HG02970 (cell line): ENCODE measurements around the gene UNKL.

Source experiments
- ATAC-seq: cut with Tn5 transposase; IDR thresholded peaks from one replicate; pipeline ENCODE4 v1.9.1; 2021; ENCODE audit warnings: mild to moderate bottlenecking, moderate library complexity, moderate number of reproducible peaks; ENCODE audit not compliant: unreplicated experiment, low FRiP score

Gene UNKL

GRCh38 chr16:1414532-1415260 lies at the start of gene UNKL:
UNKL (minus strand) TSS chr16:1414704; CDS start chr16:1414691, 13 bp downstream.
- peak; percentile 49 for ATAC-seq

- ATAC-seq, result no peak
These were observed 46.6 kb upstream of the UNKL start for GRCh38 chr16:1461146-1461545.

DNA sequence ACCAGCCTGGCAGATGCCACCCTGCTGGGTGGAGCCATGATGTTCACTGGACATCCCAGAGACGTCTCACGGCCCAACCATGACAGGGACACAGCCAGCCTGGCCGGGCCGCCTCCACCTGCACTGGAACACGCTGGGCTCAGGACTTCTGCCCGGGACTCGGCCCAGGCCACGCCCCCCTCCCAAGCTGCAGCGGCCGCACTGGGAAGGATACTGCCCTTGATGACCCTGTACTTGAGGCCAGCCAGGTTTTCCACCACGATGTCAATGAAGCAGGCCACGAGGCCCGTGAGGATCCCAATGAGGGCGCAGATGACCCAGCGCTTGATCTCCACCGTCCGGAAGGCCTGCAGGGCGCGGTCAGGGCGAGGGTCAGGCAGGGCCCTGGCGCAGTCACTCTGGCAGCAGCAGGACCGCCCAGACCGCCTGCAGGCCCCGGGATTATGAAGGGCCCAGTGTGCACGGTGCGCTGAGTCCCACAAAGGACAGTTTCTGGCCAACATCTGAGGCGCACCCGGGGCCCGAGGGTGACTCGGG lies 46.2 kb upstream of the UNKL start:
- no peak for ATAC-seq

GRCh38 chr16:1459967-1460366 lies 45.5 kb upstream of the UNKL start:
- ATAC-seq, result no peak

DNA sequence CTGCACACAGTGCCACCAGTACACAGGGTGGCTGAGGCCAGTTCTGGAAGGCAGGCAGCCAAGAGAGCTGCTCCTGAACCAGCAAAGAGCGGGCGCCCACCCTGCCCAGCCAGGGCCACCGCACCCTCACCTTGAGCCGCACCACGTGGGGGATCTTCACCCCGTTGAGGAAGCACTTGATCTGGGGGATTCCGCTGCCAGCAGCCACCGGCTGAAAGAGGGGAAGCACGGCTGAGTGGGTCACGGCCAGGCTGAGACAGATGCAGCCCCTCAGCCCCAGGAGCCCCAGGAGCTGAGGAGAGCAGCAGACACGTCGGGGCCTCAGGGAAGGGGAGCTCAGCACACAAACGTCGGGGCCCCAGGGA lies 44.5 kb upstream of the UNKL start:
- ATAC-seq, result no peak

GRCh38 chr16:1458336-1458976 lies 44.0 kb upstream of the UNKL start:
- no peak for ATAC-seq

- no peak for ATAC-seq
These were observed 43.2 kb upstream of the UNKL start for GRCh38 chr16:1457489-1458245.

DNA sequence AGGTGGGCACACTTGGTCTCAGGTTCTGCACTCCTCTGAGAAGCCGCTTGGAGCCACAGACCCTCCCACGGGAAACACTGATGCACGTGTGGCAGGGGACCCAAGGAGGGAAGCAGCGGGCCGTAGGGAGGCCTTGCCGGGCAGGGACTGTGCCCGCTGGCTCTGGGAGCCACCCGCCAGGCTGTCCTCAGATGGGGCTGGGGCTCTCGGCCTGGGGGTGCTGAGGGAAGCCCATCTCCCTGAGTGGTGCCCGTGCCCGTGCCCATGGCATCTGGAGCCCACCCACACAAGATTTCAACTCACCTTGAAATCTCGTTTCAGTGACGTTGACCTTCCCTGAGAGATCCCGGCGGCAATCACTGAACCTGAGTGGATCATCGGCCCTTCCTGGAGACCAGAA lies 42.4 kb upstream of the UNKL start:
- ATAC-seq, result no peak

- ATAC-seq, result no peak
These were observed 41.0 kb upstream of the UNKL start for GRCh38 chr16:1455190-1456171.

DNA sequence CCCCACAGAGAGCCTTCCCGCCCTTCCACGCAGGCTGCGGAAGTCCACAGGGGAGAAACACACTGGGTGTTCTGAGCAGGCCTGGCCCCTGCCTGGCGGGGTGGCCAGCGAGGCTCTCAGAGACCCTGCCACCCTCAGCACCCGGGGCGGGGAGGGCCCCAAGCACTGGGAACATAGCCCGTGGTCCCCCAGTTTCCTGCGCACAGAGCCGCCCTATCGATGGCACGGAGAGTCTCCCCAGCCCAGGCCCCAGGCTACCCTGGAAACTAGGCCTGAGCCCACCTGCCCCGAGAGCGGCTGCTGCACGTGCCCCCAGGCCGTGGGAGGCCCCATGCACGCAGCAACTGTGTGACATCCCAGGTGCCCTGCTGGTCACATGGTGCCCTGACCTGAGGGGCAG lies 40.1 kb upstream of the UNKL start:
- ATAC-seq, result no peak

DNA sequence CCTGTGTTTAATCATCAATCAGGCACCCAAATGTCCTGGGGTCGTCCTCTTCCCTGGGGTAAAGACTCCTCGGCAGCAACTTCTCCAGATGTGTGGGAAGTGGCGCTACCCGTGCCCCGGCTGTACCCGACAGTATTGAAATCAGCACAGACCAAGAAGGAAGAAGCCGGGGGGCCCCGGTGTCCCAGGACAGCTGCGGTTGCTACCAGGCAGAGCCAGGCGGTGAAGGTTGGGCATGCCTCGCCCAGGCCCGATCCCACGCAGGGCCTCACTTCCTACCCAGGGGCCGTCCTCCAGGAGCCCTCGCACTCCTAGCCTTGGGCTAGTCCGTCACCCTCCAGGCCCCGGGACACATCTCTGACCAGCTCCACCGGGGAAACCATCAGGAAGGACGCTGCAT lies 38.8 kb upstream of the UNKL start:
- no peak for ATAC-seq

DNA sequence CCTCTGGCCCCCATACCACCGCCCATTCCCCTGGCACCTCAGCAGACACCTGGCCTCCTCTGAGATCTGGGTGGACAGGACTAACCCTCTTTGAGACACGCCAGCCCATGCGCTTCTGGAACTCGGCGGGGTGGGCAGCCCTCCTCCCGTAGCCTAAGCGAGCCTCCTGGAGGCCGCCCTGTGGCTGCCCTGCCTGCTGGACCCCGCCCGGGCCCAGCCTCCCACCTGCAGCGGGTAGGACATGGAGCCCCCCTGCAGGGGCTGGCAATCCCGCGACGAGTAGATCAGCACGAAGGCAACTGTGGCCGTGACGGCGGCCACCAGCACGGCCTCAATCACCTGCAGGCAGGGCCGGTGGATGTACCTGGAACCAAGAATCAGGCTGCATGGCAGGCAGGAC lies 38.0 kb upstream of the UNKL start:
- no peak for ATAC-seq

GRCh38 chr16:1451702-1452392 lies 37.3 kb upstream of the UNKL start:
- no peak for ATAC-seq

GRCh38 chr16:1450841-1451240 lies 36.3 kb upstream of the UNKL start:
- ATAC-seq, result no peak

- no peak for ATAC-seq
These were observed 35.7 kb upstream of the UNKL start for GRCh38 chr16:1450218-1450617.

GRCh38 chr16:1449201-1449788 lies 34.8 kb upstream of the UNKL start:
- ATAC-seq, result no peak

GRCh38 chr16:1448536-1449116 lies 34.1 kb upstream of the UNKL start:
- ATAC-seq, result no peak

DNA sequence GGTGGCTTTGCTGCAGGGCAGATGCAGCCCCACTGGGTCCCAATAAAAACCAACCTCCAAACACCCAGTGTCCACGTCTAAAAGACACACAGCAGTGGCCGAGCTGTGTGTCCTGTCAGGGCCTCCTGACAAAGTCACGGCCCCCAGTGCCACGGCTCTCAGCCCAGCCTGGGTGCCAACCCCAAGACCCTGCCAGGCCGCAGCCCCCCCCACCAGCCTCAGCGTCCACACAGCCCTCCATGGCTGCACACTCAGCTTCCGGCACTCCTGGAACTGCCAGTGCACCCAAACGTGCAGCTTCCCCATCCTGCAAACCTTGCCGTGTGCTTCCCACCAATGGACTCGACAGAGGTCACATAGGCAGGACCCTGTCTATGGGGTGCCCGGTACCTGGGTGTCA lies 33.5 kb upstream of the UNKL start:
- ATAC-seq, result no peak
